Raji (cell line): ENCODE measurements around the gene AKAP8L.
A peak's percentile ranks its signal among the peaks of the same experiment; 100 is the strongest.

Experiments
- POLR2A ChIP-seq: IDR thresholded peaks from 2 replicates; pipeline ENCODE4 v1.6.1; 2011; ENCODE audit warnings: low read depth, low read length, control low read depth; ENCODE audit not compliant: insufficient read depth

Gene AKAP8L

DNA sequence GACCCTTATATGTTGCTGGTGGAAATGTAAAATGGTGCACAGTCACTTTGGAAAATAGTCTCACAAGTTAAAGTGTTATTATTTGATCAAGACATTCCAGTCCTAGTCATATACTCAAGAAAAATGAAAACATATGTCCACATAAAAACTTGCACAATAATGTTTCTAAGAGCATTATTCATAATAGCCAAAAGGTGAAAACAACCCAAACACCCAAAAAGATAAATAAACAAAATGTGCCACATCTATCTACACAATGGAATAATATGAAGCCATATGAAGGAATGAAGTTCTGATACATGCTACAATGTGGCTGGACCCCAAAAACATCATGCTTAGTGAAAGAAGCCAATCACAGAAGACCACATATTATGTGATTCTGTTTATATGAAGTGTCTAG is 24.8 kb downstream of the AKAP8L start:
- TF ChIP-seq POLR2A = no peak

DNA sequence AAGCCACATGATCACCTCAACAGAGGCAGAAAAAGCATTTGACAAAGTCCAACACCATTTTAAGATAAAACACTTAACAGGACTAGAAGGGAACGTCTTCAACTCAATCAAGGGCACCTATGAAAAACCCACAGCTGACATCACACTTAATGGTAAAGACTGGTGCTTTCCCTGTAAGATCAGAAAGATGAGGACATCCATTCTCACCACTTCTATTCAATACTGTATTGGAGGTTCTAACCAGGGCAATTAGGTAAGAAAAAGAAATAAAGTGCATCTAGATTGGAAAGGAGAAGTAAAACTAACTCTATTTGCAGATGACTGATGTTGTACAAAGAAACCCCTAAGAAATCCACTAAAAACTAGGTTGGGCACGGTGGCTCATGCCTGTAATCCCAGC is 28.0 kb downstream of the AKAP8L start:
- TF ChIP-seq POLR2A = no peak

- TF ChIP-seq POLR2A = no peak
Observed at GRCh38 chr19:15381864-15382263, 36.9 kb downstream of the AKAP8L start.

DNA sequence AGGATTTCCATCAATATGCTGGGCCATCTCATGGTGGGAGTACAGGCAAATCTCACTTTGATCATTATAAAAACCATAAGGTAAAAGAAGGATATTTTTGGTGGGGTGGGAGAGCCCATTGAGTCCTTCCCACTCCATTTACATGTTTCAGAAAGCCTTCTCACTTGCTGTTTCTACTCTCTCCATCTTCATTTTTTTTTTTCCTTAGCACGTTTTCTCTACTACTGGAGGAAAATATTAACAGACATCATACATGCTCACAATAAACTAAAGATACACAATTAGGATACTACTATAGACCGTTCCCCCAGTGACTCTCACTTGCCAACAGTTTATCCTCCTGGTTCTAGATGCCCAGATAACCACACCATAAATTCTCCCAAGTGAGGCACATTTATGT is 37.4 kb downstream of the AKAP8L start:
- TF ChIP-seq POLR2A = no peak

DNA sequence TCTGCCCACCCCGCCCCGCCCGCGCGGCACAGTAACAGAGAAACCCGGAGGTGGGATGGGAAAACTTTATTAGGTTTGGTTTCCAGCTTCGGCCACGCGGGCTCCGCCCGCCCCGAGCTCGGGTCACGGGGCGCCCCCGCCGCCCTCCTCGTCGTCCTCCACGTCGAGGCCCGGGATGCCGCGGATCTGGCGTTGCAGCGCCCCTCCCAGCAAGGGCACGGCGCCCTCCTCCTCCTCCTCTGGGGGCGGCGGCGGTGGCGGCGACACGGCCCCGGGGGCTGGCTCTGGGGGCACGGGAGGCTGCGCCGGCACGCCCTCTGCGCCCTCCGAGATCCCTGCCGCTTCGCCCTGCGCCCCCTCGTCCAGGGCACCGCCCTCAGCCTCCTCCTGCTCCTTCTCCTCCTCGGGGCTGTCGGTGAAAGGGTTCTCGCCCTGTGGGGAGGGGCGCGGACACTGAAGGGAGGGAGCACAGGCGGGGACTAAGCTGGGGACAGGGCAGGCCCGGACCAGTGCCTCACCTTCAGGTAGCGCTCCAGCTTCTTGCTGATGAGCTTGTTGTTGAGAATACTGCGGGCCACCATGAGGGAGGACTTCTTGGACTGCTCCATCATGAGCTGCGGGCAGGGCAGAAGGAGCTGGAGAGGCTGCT is 38.7 kb downstream of the AKAP8L start:
- peak; percentile 38 for TF ChIP-seq POLR2A

DNA sequence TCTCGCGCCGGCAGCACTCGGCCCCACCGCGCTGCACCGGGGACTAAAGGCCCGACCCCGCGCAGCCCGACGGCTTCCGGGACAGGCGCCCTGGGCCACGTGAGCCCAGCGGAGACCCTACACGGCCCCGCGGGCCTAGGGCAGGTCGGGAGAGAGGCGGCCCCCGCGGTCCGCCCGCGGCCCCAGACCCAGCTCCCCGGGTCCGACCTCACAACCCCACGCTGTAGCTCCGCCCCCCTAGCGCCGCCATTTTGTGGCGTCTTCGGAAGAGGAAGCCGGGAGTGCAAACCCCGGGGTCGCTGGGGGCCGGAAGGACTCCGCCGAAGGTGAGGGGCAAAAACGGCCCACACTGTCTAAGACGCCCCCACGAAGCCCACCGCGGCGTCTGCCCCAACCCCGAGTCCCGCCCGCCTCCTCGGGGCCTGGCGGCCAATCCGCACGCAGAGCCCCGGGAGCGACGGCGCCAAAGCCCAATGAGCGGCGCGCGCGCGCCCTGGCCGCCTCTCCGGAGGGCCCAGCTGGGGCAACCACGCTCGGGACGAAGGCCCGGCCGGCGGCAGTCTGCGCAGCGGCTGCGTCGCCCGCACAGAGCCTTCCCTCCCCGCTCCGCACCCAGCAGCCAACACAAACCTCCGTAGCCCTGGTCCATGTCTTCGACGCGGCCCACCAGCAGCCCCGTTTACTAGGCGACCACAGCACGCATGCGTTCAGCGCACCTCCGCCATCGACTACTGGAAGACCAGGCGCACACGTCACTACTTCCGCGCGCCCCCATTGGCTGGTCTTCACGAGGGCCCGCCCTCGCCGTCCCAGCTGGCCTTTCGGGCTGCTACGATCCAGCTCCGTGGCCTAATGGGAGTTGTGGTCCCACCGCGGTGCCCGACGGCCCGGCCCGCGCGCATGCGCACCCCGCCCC is 39.4 kb downstream of the AKAP8L start, which contains the start of gene AKAP8:
TSS of gene AKAP8 (minus strand) at position 705 of the 916 bp plus-strand sequence. CDS start at position 649, 56 bp downstream.
- TF ChIP-seq POLR2A = peak; percentile 71

DNA sequence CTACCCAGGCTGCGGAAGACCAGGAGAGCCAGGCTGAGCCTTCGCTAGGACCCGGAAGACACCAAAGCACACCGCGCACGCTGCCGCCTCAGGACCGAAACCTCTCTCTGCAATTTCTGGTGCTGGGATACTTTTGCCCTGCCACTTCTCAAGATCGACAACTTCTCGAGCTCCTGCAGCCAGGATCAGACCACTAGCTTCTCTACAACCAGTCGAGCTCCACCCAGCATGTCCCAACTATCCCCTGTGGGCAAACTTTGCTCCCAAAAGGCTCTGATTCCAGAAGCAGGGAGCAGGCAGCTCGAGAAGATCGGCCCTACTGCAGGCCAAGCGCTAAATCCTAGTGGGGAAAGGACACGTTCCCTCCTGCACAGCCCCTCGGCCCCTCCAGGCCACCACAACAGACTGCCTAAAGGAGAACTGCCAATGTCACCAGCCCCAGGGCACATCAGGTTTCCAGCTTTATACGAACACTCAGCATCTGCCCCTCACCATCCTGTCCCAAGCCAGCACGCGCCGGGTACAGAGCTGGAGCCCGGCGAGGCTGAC is 40.2 kb downstream of the AKAP8L start:
- TF ChIP-seq POLR2A = peak; percentile 44; the same call in 1 of the 2 replicates

- no peak for TF ChIP-seq POLR2A
Observed at GRCh38 chr19:15374796-15375440, 43.9 kb downstream of the AKAP8L start.

DNA sequence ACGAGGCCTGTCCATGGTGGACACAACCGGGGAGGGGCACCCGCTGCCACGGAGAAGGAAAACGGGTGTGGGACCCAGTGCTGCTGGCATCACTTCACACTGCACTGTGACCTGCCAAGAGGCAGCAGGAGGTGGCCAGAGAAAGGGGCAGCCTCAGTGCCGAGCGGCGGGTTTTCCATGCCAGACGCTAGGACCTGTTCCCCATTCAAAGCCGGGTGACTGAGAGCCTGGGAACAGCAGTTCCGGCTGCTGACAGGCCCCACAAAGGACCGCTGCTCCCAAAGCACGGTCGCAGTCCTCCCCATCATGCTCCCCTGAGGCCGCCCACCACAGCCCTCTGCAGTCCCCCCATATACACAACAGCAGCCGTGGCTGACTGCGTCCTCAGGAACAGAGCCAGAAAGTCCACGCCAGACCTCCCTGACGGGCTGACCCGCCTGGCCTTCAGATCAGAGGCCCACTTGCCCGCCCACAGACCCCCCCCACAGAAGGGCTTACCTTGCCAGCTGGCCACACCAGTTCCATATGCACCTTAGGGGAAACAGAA is 44.6 kb downstream of the AKAP8L start:
- no peak for TF ChIP-seq POLR2A

GRCh38 chr19:15373644-15374043 is 45.1 kb downstream of the AKAP8L start:
- TF ChIP-seq POLR2A = no peak

GRCh38 chr19:15372891-15373301 is 45.9 kb downstream of the AKAP8L start:
- no peak for TF ChIP-seq POLR2A

- TF ChIP-seq POLR2A = no peak
Observed at GRCh38 chr19:15372470-15372869, 46.3 kb downstream of the AKAP8L start.

GRCh38 chr19:15371786-15372380 is 46.9 kb downstream of the AKAP8L start:
- TF ChIP-seq POLR2A = no peak

DNA sequence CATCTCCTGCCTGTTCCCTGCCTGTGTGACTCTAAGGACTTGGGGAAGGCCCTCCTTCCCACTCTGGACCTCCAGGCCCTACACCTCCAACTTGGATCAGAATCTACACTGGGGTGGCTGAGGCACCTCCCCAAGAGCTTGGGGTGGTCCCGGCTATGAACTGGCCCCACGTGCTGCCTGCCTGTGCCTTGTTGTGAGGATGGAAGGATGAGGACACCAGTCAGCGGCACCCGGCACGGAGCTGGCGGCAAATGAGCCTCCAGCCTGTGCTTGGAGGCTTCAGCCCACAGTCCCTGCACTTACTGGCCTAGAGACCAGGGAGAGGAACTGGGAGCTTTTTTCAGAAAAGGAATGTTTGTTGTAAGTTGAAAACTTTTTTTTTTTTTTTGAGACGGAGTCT is 47.7 kb downstream of the AKAP8L start:
- no peak for TF ChIP-seq POLR2A

GRCh38 chr19:15369594-15369891 is 49.2 kb downstream of the AKAP8L start:
- no peak for TF ChIP-seq POLR2A

- no peak for TF ChIP-seq POLR2A
Observed at GRCh38 chr19:15368798-15369593, 49.8 kb downstream of the AKAP8L start.
